GM18498 (cell line): ENCODE measurements around the gene VIP.
"Not testable (repeated sequence)": the region's sequence is repeated elsewhere in the genome, so short reads cannot be mapped to it uniquely, and the experiment has no call there.

Source experiments
- ATAC-seq: cut with Tn5 transposase; IDR thresholded peaks from one replicate; pipeline ENCODE4 v1.9.1; 2021; ENCODE audit warnings: mild to moderate bottlenecking, moderate library complexity; ENCODE audit not compliant: unreplicated experiment

The VIP gene

DNA sequence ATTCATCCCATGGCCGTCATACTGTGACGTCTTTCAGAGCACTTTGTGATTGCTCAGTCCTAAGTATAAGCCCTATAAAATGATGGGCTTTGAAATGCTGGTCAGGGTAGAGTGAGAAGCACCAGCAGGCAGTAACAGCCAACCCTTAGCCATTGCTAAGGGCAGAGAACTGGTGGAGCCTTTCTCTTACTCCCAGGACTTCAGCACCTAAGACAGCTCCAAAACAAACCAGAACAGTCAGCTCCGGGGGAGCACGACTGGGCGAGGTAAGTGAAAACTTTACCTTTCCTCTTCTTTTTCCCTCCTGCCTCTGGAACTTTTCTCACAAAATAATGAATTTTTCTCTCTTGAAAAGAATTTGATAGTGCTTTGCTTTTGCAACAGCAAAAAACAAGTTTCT lies at the start of gene VIP:
Gene VIP (plus strand): TSS at position 104 of the 400 bp plus-strand sequence. CDS start 1,381 bp downstream, outside the sequence.
- no peak for ATAC-seq

DNA sequence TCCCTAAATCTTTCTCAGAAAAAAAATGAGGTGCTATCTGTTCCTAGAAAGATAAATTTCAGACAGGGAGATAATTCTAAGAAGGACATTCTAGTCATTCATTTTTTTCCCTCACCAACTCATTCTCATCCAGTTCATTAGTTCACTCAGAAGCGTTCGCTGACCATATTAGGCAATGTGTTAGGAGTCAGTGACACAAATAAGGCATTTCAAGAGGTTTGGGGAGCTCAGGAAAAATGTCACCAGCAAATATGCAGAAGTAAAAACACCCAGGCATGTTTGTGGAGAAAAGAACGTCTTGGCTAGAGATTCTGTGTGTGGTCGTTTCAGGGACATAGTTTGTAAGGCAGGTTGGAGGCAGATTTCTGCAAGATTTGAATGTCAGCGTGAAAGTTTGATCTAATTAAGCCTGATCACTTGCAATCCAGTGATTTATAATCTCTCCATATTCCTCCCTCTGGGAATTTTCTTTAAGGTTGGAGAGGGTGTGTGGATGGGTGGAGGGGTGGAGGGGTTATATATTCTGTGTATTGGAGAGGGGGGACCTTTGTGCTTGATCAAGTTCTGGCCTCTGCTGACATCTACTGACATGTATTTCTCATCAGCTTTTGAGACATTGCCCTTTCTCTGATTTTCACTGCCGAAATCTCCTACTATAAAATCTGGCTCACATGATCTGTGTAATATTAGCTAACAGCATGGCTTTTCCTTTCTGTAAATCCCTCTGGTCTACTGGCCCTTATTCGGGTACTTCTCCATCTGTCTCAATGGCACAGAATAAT lies 49.3 kb upstream of the VIP start:
- ATAC-seq, result no peak

GRCh38 chr6:152701863-152702401 lies 48.7 kb upstream of the VIP start:
- no peak for ATAC-seq

DNA sequence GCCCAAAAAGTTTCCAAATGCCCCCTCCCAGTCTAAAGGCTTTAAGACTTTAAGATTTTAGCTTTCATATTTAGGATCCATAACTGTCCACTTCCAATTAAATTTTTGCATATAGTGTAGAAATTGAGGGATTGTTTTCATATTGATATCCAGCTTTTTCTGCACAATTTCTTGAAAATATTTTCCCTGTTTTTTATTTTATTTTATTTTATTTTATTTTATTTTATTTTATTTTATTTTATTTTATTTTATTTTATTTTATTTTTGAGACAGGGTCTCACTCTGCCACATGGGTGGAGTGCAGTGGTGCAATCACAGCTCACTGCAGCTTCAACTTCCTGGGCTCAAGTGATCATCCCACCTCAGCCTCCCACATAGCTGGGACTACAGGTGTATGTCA lies 46.8 kb upstream of the VIP start:
- not testable (repeated sequence) for ATAC-seq

- no peak for ATAC-seq
Observed at GRCh38 chr6:152705327-152705726, 45.3 kb upstream of the VIP start.

GRCh38 chr6:152716322-152716721 lies 34.3 kb upstream of the VIP start:
- no peak for ATAC-seq

GRCh38 chr6:152720974-152721373 lies 29.6 kb upstream of the VIP start:
- no peak for ATAC-seq

GRCh38 chr6:152721956-152722355 lies 28.6 kb upstream of the VIP start:
- no peak for ATAC-seq

DNA sequence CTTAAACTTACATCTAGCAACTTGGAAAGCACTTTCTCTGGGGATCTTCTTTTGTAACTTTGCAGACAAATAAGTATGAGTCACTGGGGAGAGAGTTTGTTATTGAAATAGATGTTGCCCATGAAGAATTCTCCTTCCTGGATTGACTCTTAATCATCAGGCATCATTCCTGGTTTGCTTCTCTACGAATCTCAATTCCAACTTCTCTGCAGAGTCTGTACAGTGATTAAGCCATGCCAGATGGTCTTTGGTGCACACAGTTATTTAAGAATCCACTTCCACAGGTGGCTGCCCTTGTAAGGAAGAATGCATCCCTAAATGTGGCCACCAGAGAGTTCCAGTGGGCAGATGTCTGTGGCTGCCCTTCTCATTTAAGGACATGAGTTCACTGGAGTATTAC lies 27.2 kb upstream of the VIP start:
- no peak for ATAC-seq

DNA sequence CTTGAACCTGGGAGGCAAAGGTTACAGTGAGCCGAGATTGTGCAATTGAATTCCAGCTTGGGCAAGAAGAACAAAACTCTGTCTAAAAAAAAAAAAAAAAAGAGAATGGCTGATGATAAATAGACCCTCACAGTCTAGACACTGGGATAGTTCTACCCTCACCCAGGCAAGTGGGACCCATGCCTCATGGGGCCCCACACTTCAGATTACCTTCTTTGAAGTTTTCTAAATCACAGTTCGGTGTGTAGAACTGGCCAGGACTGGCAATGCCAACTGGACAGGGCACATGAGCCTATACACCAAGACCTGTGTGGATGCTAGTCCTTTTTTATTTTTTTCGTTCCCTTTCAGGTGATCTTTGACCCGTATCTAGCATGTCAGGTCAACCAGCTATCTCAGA lies 24.3 kb upstream of the VIP start:
- ATAC-seq, result no peak

DNA sequence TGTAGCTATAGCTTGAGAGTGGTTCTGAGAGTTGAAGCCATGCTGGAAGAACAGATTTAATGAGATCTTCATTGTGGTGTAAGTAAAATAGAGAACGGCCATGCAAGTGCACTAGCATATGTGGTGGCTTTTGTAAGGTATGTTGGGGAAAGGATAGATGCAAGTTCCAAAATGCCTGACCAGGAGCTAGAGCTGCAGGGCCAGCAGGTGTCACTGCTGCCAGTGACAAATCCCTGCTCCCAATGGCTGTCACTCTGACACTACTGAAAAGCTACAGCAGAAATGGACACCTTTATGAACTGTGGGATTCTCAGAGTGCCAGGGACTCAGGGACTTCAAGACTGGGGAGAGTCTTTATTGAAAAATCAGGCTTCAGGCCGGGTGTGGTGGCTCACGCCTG lies 23.1 kb upstream of the VIP start:
- ATAC-seq, result no peak

GRCh38 chr6:152734630-152735029 lies 16.0 kb upstream of the VIP start:
- ATAC-seq, result no peak

- no peak for ATAC-seq
Observed at GRCh38 chr6:152736687-152737273, 13.8 kb upstream of the VIP start.

DNA sequence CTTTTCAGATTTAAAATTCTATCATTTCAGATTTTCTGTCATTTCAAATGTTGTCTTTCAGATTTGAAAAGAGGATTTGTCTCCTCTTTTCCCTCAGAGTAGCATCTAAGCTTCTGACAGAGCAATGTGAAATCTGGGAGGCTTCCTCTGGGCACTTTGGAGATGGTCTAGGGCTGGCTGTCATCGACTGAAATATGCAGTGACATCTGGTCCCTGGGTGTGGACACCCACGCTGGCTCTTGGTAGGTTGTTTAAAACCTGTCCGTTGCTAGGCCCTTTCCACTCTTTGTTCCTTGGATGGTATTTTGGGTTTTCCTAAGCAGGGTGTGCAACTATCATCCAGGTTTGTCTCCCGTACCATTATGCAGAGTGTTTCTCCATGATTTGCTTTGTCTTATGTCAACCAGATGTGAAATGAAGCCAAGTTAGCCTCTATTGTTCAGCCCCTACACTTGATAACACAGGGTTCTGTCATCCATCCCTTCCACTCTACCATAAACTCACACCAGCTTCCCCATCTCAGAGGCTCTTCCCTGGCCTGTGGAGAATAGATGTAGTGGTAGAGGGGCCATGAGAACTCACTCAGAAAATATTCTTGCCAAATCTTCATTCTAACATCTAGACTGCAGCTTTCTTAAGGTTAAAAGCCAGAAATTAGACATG lies 5.0 kb upstream of the VIP start:
- no peak for ATAC-seq

DNA sequence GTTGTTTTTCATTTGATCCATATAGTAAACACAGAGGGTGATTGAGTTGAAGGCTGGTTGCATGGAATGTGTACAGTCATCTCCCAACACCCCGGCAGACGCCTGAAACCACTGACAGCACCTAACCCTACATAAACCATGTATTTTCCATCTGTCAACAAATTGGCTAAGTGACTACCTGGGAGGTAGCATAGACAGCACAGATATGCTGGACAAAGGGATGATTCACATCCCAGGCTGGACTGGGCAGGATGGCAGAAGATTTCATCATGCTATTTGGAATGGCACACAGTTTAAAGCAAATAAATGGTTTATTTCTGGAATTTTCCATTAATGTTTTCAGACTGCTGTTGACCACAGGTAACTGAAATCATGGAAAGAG lies 4.4 kb upstream of the VIP start:
- no peak for ATAC-seq

DNA sequence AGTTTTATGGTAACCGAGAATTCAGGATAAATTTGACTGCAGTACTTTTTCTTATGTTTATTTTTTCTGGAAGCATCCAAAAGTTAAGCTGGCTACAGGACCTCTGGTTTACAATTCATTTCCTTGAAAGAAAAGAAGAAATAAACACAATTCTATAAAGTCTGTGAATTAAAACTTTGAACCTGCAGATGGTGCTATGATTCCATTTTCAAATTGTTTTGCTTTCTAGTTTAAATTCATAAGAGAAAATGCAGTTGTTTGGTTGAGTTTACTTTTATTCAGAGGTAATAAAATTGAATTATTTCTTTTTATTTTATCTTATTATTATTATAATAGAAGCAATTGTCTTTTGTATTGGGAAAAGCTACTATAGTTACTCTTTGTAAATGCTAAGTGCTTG lies 1.8 kb upstream of the VIP start:
- no peak for ATAC-seq

- ATAC-seq, result no peak
Observed at GRCh38 chr6:152749336-152749735, 1.3 kb upstream of the VIP start.

DNA sequence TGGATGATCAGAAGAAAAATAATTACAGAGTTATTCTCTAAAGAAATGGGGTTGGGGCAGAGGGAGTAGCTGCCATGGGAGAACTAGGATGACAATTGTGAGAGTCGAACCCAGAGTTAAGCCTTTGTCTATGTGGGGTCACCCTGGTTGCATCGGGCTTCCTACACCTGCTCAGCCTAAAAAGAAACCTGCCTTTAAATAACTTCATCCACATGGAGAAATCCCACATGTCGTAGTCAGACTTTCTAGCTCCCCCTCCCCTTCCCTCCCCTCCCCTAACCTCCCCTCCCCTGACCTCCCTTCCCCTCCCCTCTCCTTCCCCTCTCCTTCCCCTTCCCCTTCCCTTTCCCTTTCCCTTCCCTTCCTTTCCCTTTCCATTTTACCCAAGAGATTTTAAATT lies 14.7 kb downstream of the VIP start:
- ATAC-seq, result no peak

DNA sequence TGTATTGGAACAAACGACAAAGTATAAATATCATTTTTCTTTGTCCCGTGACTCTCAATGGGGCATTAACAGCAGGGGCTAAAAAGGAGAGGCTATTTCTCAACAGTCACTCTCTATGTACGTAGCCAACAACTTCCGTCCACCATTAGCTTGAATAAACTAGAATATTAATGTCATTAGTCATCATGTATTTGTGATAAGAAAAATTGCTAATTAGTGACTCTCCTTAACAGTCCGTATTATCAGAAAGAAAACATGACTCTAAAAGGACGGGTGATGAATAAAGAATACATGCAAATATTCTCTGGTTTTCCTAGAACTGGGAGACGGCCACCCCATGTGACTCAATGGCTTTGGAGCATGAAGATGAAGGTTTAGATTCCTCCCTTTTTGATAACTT lies 18.6 kb downstream of the VIP start:
- no peak for ATAC-seq

DNA sequence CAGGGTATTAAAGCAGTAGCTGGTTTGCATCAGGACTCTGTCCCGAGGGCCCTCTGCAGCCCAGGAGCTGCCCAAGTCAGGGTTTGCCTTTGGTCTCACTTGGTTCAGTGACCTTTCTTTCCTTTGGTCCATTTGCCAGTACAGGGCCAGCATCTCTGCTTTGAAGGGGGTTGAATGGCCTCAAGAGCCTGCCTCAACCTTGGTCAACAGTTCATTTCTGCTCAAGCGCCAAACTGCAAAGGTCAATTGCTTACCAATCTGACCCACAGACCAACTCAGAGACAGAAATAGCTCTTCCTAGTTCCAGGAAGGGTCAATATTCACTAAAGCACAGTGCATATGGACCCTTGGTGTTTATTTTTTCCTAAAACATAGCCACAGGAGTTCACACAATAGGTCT lies 19.4 kb downstream of the VIP start:
- ATAC-seq, result no peak

GRCh38 chr6:152771061-152771687 lies 20.6 kb downstream of the VIP start:
- ATAC-seq, result no peak

- ATAC-seq, result no peak
Observed at GRCh38 chr6:152775428-152775827, 24.8 kb downstream of the VIP start.
